ENCODE results near the gene PI4K2B. TPM values are rescaled to one million over a fixed set of nuclear protein-coding genes. Genes with fewer than 3 reads are reported as not detected.

PI4K2B gene
- total and polyA plus RNA-seq, 7 donors: 1.5 to 2.9 (median 2.2) TPM

- Histone ChIP-seq H3K27me3 (ENCODE audit: insufficient read depth in 3 of 3, low read length in 2 of 3) (no peaks in the 10 kb centered on the region), H3K4me3 (no peak overlapping the region), H3K27ac (no peak overlapping the region), H3K36me3 (ENCODE audit: insufficient read depth in 1 of 2, low read depth in 1 of 2) (peaks cover 0 to 19% of the 10 kb centered on the region in 2 donors), H3K4me1 (no peaks in the 10 kb centered on the region), H3K9me3 (no peaks in the 10 kb centered on the region)
- intact Hi-C loops (cut with DNase I): no loop called here
- no peak for TF ChIP-seq CTCF (IDR thresholded peaks at IDR 0.05)
- DNase-seq (no peak), ATAC-seq (no peak)
- 85 to 93% (median 89%) methylated on average over 4 of the region's 4 CpGs for WGBS, 3 donors
Measured at GRCh38 chr4:25280210-25280609, 46.4 kb downstream of the PI4K2B start.

GRCh38 chr4:25283948-25284347 lies 50.1 kb downstream of the PI4K2B start:
- ATAC-seq (no peak), DNase-seq (no peak)
- Histone ChIP-seq H3K27me3 (ENCODE audit: insufficient read depth in 3 of 3, low read length in 2 of 3) (no peaks in the 10 kb centered on the region), H3K36me3 (ENCODE audit: insufficient read depth in 1 of 2, low read depth in 1 of 2) (peaks cover 0 to 4% of the 10 kb centered on the region in 2 donors), H3K4me1 (no peaks in the 10 kb centered on the region), H3K27ac (no peak overlapping the region), H3K4me3 (no peak overlapping the region), H3K9me3 (no peaks in the 10 kb centered on the region)
- intact Hi-C loops (cut with DNase I): no loop called here
- WGBS, 3 donors: 82 to 84% (median 82%) methylated on average over 3 of the region's 3 CpGs
- TF ChIP-seq CTCF (IDR thresholded peaks at IDR 0.05): no peak

GRCh38 chr4:25284466-25284865 lies 50.6 kb downstream of the PI4K2B start:
- H3K4me1 ChIP-seq: no peaks in the 10 kb centered on the region
- no peak for TF ChIP-seq CTCF (IDR thresholded peaks at IDR 0.05)
- intact Hi-C loops (cut with DNase I): no loop called here
- no peaks in the 10 kb centered on the region for H3K27me3 ChIP-seq (ENCODE audit: insufficient read depth in 3 of 3, low read length in 2 of 3)
- no peak overlapping the region for H3K4me3 ChIP-seq
- no peak overlapping the region for H3K27ac ChIP-seq
- ATAC-seq (no peak), DNase-seq (no peak)
- peaks cover 0 to 4% of the 10 kb centered on the region in 2 donors for H3K36me3 ChIP-seq (ENCODE audit: insufficient read depth in 1 of 2, low read depth in 1 of 2)
- WGBS, 3 donors: 71 to 81% (median 76%) methylated on average over 3 of the region's 3 CpGs
- no peaks in the 10 kb centered on the region for H3K9me3 ChIP-seq

GRCh38 chr4:25290490-25291067 lies 56.7 kb downstream of the PI4K2B start:
- TF ChIP-seq CTCF (IDR thresholded peaks at IDR 0.05): no peak
- Histone ChIP-seq H3K36me3 (ENCODE audit: insufficient read depth in 1 of 2, low read depth in 1 of 2) (no peaks in the 10 kb centered on the region), H3K4me1 (no peaks in the 10 kb centered on the region), H3K9me3 (no peaks in the 10 kb centered on the region), H3K4me3 (no peak overlapping the region), H3K27me3 (ENCODE audit: insufficient read depth in 3 of 3, low read length in 2 of 3) (no peaks in the 10 kb centered on the region), H3K27ac (no peak overlapping the region)
- intact Hi-C loops (cut with DNase I): no loop called here
- 40 to 44% (median 41%) methylated on average over 11 of the region's 11 CpGs for WGBS, 3 donors
- DNase-seq (no peak), ATAC-seq (no peak)

GRCh38 chr4:25291158-25291733 lies 57.4 kb downstream of the PI4K2B start:
- H3K27ac ChIP-seq: no peak overlapping the region
- 79 to 84% (median 81%) methylated on average over 12 of the region's 12 CpGs for WGBS, 3 donors
- no peaks in the 10 kb centered on the region for H3K9me3 ChIP-seq
- H3K27me3 ChIP-seq (ENCODE audit: insufficient read depth in 3 of 3, low read length in 2 of 3): no peaks in the 10 kb centered on the region
- no peak overlapping the region for H3K4me3 ChIP-seq
- H3K4me1 ChIP-seq: no peaks in the 10 kb centered on the region
- DNase-seq: no peak
- ATAC-seq: no peak
- intact Hi-C loops (cut with DNase I): no loop called here
- no peaks in the 10 kb centered on the region for H3K36me3 ChIP-seq (ENCODE audit: insufficient read depth in 1 of 2, low read depth in 1 of 2)
- no peak for TF ChIP-seq CTCF (IDR thresholded peaks at IDR 0.05)

All from psoas muscle (tissue), 8 donors.